Measurements from ENCODE around the gene ZNF536. TPM values are rescaled to one million over a fixed set of nuclear protein-coding genes. Genes with fewer than 3 reads are reported as not detected.

Gene ZNF536
- total and polyA plus RNA-seq, 10 of the 15 experiments (the other 5 are each of a cell fraction or from before 2014, with no cell fraction given): not detected

DNA sequence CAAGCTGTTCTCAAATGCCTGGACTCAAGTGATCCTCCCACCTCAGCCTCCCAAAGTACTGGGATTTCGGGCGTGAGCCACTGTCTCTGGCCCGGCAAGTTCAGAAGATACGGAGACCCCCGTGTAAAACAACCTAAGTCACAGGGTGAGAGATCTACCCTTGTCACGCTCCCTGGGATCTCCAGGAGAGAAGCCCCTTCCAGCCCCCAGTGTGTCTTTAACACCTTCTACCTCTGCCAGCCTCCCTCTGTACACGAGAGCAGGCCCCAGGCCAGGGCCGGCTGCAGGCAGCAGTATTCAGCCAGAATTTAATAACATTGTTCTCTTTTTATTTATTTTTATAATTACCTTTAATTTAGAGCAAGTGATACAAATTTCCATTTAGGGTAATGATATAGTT is 49.4 kb downstream of the ZNF536 start:
- no TSS peak for BruUV-seq (replicated peaks)
- ChIA-PET POLR2A (no interaction called here), RAD21 (ENCODE audit: unreplicated experiment) (no interaction called here), SMC1A (ENCODE audit: uncharacterized antibody, unreplicated experiment) (no interaction called here), CTCF (no interaction called here)
- ATAC-seq (no peak), DNase-seq (ENCODE audit: low read depth, low spot score) (no peak), FAIRE-seq (no peak)
- no peak overlapping the region for H2AFZ ChIP-seq (ENCODE audit: control insufficient read depth, low read depth, low read length)
- no peak overlapping the region for H3K9ac ChIP-seq (ENCODE audit: control insufficient read depth, insufficient read depth, low read length)
- no peaks in the 10 kb centered on the region for H4K20me1 ChIP-seq (ENCODE audit: control insufficient read depth, insufficient read depth)
- H3K4me3 ChIP-seq: no peak overlapping the region
- no peaks in the 10 kb centered on the region for H3K9me3 ChIP-seq (replicated peaks; ENCODE audit: control insufficient read depth, insufficient read depth, low read length)
- in situ Hi-C loops (cut with MboI) (no loop called here), intact Hi-C loops (cut with micrococcal nuclease; ENCODE audit: unreplicated experiment) (no loop called here)
- no peaks in the 10 kb centered on the region for H3K79me2 ChIP-seq (ENCODE audit: control insufficient read depth, insufficient read depth, low read length)
- no peak overlapping the region for H3K27ac ChIP-seq (ENCODE audit: control insufficient read depth, insufficient read depth)
- 43% methylated on average over 8 of the region's 8 CpGs for WGBS (ENCODE audit: insufficient coverage, insufficient replicate concordance, low lambda C conversion rate, missing lambda C conversion rate)
- TF ChIP-seq ZZZ3 (IDR thresholded peaks at IDR 0.05; ENCODE audit: control insufficient read depth, insufficient read length, low read depth) (no peak), CBX3 (IDR thresholded peaks at IDR 0.05; ENCODE audit: borderline replicate concordance, low read depth) (no peak), MTA2 (IDR thresholded peaks at IDR 0.05; ENCODE audit: low read depth) (no peak), SMARCA5 (IDR thresholded peaks at IDR 0.05) (no peak)
- no peaks in the 10 kb centered on the region for H3K27me3 ChIP-seq (replicated peaks in 1 of 2; ENCODE audit: control insufficient read depth in 2 of 2, insufficient read depth in 2 of 2, low read length in 1 of 2)
- no peaks in the 10 kb centered on the region for H3K36me3 ChIP-seq (ENCODE audit: control insufficient read depth in 2 of 2, insufficient read depth in 2 of 2, low read length in 1 of 2)
- H3K4me2 ChIP-seq (ENCODE audit: control insufficient read depth, insufficient read depth): no peak overlapping the region
- H3K4me1 ChIP-seq (ENCODE audit: control insufficient read depth, insufficient read depth, low read length): no peaks in the 10 kb centered on the region

DNA sequence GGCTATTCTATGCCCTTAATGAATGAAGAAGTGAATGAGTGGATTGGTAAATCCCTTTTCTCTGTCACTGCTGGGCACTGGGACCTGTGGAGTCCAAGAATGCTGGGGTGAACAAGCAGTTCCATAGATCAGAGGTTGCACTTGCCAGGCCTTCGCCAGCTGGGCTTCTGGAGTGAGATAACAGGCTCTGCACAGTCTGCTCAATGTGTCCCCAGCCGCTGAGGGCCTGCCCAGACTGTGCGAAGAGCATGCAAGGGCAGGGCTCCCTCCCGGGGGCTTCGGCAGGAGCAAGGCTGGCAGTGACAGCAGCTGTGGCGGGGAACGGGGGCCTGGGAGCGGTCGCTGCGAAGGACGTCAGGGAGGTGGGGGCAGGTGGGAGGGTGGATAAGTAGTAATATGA is 51.3 kb downstream of the ZNF536 start:
- ChIA-PET POLR2A (no interaction called here), RAD21 (ENCODE audit: unreplicated experiment) (no interaction called here), CTCF (no interaction called here), SMC1A (ENCODE audit: uncharacterized antibody, unreplicated experiment) (no interaction called here)
- no peak overlapping the region for H3K4me2 ChIP-seq (ENCODE audit: control insufficient read depth, insufficient read depth)
- no peaks in the 10 kb centered on the region for H3K27me3 ChIP-seq (replicated peaks in 1 of 2; ENCODE audit: control insufficient read depth in 2 of 2, insufficient read depth in 2 of 2, low read length in 1 of 2)
- 28% methylated on average over 8 of the region's 11 CpGs for WGBS (ENCODE audit: insufficient coverage, insufficient replicate concordance, low lambda C conversion rate, missing lambda C conversion rate)
- no peak for DNase-seq (ENCODE audit: low read depth, low spot score)
- FAIRE-seq: no peak
- H3K27ac ChIP-seq (ENCODE audit: control insufficient read depth, insufficient read depth): no peak overlapping the region
- no peak overlapping the region for H3K4me3 ChIP-seq
- no peak overlapping the region for H3K9ac ChIP-seq (ENCODE audit: control insufficient read depth, insufficient read depth, low read length)
- no peaks in the 10 kb centered on the region for H3K36me3 ChIP-seq (ENCODE audit: control insufficient read depth in 2 of 2, insufficient read depth in 2 of 2, low read length in 1 of 2)
- intact Hi-C loops (cut with micrococcal nuclease; ENCODE audit: unreplicated experiment): no loop called here
- H3K79me2 ChIP-seq (ENCODE audit: control insufficient read depth, insufficient read depth, low read length): no peaks in the 10 kb centered on the region
- H3K9me3 ChIP-seq (replicated peaks; ENCODE audit: control insufficient read depth, insufficient read depth, low read length): no peaks in the 10 kb centered on the region
- in situ Hi-C loops (cut with MboI): no loop called here
- no peak overlapping the region for H2AFZ ChIP-seq (ENCODE audit: control insufficient read depth, low read depth, low read length)
- BruUV-seq (replicated peaks): no TSS peak
- H4K20me1 ChIP-seq (ENCODE audit: control insufficient read depth, insufficient read depth): no peaks in the 10 kb centered on the region
- no peaks in the 10 kb centered on the region for H3K4me1 ChIP-seq (ENCODE audit: control insufficient read depth, insufficient read depth, low read length)
- ATAC-seq: no peak
- TF ChIP-seq KAT2A (conservative IDR thresholded peaks at IDR 0.05; ENCODE audit: control insufficient read depth, low read depth, low read length) (no peak), BHLHE40 (IDR thresholded peaks at IDR 0.05; ENCODE audit: borderline replicate concordance in 1 of 2, low read depth in 2 of 2, low read length in 1 of 2) (no peak), CREB1 (IDR thresholded peaks at IDR 0.05; ENCODE audit: low read depth) (no peak), SMAD1 (IDR thresholded peaks at IDR 0.05; ENCODE audit: low read depth, partially characterized antibody) (no peak), ZNF622 (IDR thresholded peaks at IDR 0.05) (no peak), CBX3 (IDR thresholded peaks at IDR 0.05; ENCODE audit: borderline replicate concordance, low read depth) (no peak), MTA3 (IDR thresholded peaks at IDR 0.05; ENCODE audit: borderline replicate concordance, low read length) (no peak), ZSCAN29 (IDR thresholded peaks at IDR 0.05) (no peak)
- TF ChIP-seq, protein P1, sequence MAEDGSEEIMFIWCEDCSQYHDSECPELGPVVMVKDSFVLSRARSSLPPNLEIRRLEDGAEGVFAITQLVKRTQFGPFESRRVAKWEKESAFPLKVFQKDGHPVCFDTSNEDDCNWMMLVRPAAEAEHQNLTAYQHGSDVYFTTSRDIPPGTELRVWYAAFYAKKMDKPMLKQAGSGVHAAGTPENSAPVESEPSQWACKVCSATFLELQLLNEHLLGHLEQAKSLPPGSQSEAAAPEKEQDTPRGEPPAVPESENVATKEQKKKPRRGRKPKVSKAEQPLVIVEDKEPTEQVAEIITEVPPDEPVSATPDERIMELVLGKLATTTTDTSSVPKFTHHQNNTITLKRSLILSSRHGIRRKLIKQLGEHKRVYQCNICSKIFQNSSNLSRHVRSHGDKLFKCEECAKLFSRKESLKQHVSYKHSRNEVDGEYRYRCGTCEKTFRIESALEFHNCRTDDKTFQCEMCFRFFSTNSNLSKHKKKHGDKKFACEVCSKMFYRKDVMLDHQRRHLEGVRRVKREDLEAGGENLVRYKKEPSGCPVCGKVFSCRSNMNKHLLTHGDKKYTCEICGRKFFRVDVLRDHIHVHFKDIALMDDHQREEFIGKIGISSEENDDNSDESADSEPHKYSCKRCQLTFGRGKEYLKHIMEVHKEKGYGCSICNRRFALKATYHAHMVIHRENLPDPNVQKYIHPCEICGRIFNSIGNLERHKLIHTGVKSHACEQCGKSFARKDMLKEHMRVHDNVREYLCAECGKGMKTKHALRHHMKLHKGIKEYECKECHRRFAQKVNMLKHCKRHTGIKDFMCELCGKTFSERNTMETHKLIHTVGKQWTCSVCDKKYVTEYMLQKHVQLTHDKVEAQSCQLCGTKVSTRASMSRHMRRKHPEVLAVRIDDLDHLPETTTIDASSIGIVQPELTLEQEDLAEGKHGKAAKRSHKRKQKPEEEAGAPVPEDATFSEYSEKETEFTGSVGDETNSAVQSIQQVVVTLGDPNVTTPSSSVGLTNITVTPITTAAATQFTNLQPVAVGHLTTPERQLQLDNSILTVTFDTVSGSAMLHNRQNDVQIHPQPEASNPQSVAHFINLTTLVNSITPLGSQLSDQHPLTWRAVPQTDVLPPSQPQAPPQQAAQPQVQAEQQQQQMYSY (CRISPR knock-in tag; IDR thresholded peaks at IDR 0.05): no peak
- TF ChIP-seq, protein P2, sequence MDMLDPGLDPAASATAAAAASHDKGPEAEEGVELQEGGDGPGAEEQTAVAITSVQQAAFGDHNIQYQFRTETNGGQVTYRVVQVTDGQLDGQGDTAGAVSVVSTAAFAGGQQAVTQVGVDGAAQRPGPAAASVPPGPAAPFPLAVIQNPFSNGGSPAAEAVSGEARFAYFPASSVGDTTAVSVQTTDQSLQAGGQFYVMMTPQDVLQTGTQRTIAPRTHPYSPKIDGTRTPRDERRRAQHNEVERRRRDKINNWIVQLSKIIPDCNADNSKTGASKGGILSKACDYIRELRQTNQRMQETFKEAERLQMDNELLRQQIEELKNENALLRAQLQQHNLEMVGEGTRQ (IDR thresholded peaks at IDR 0.05; ENCODE audit: borderline replicate concordance, low read depth, low read length): no peak
- TF ChIP-seq, protein P3, sequence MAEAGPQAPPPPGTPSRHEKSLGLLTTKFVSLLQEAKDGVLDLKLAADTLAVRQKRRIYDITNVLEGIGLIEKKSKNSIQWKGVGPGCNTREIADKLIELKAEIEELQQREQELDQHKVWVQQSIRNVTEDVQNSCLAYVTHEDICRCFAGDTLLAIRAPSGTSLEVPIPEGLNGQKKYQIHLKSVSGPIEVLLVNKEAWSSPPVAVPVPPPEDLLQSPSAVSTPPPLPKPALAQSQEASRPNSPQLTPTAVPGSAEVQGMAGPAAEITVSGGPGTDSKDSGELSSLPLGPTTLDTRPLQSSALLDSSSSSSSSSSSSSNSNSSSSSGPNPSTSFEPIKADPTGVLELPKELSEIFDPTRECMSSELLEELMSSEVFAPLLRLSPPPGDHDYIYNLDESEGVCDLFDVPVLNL (IDR thresholded peaks at IDR 0.05; ENCODE audit: low read depth, low read length): no peak
